Measurements from ENCODE around the gene BLACAT1.

Gene BLACAT1

DNA sequence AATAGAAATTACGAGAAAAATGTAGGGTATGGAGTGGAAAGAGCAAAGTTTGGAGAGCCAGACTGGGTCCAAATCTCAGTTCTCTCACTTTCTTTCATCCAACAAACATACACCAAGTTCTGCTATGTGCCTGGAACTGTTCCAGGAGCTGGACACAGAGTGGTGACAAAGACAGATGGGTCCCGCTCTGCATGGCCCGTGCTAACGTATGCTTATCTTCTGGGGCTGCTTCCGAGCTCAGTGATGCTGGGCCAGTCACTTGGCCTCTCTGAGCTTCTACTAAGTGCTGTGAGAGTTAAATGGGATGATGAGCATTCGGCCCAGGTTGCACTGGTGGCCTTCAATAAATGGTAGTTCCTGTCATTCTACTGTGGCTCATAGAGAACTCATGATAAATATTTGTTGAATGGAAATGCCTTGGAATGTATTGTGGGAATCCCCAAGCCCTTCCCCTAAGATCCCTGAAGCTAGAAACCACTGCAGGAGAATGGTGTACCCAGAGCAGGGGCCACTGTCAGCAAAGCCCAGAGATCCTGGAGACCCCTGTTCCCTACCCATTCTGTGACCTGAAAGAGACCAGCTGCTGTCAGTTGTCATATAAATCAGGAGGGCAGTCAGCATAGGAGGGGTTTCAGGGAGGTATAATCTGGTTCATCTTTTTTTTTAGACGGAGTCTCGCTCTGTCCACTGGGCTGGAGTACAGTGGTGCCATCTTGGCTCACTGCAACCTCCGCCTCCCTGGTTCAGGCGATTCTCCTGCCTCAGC is 37.8 kb downstream of the BLACAT1 start (continued):
- no peak for TF ChIP-seq CSRNP3 (CRISPR knock-in tag; IDR thresholded peaks at IDR 0.05)

- ATAC-seq, result no peak
- TF ChIP-seq ZFP30 (CRISPR knock-in tag; IDR thresholded peaks at IDR 0.05) (no peak), PPARA (CRISPR knock-in tag; IDR thresholded peaks at IDR 0.05; ENCODE audit: borderline replicate concordance) (no peak), POU6F1 (CRISPR knock-in tag; IDR thresholded peaks at IDR 0.05; ENCODE audit: borderline replicate concordance, low read depth) (no peak), RARB (CRISPR knock-in tag; IDR thresholded peaks at IDR 0.05) (no peak), CREB5 (CRISPR knock-in tag; IDR thresholded peaks at IDR 0.05; ENCODE audit: low read depth) (no peak), PATZ1 (CRISPR knock-in tag; IDR thresholded peaks at IDR 0.05; ENCODE audit: borderline replicate concordance) (no peak), ZC3H10 (CRISPR knock-in tag; IDR thresholded peaks at IDR 0.05) (no peak), ISL1 (CRISPR knock-in tag; IDR thresholded peaks at IDR 0.05) (no peak), CSDC2 (CRISPR knock-in tag; IDR thresholded peaks at IDR 0.05) (no peak), ZNF565 (CRISPR knock-in tag; conservative IDR thresholded peaks at IDR 0.05; ENCODE audit: low read depth) (no peak), OSR1 (CRISPR knock-in tag; IDR thresholded peaks at IDR 0.05) (no peak), CSRNP3 (CRISPR knock-in tag; IDR thresholded peaks at IDR 0.05) (no peak), TCF4 (CRISPR knock-in tag; IDR thresholded peaks at IDR 0.05; ENCODE audit: borderline replicate concordance) (no peak), TSHZ2 (CRISPR knock-in tag; IDR thresholded peaks at IDR 0.05) (no peak), ARNTL (CRISPR knock-in tag; IDR thresholded peaks at IDR 0.05; ENCODE audit: borderline replicate concordance, low read depth) (no peak), SNAI2 (CRISPR knock-in tag; IDR thresholded peaks at IDR 0.05) (no peak)
These were observed 39.5 kb downstream of the BLACAT1 start for GRCh38 chr1:205416322-205416721.

- TF ChIP-seq ZNF70 (CRISPR knock-in tag; IDR thresholded peaks at IDR 0.05), result no peak
- TF ChIP-seq POU6F1 (CRISPR knock-in tag; IDR thresholded peaks at IDR 0.05; ENCODE audit: borderline replicate concordance, low read depth), result no peak
- no peak for ATAC-seq
These were observed 45.1 kb downstream of the BLACAT1 start for GRCh38 chr1:205410581-205411298.
